Activated CD8-positive, alpha-beta memory T cell treated with anti-CD3 and anti-CD28 coated beads, Interleukin-2, amount 50 U/mL, for 1 hour (primary cell): ENCODE results near the gene PNN.
"Not testable (repeated sequence)": the region's sequence is repeated elsewhere in the genome, so short reads cannot be mapped to it uniquely, and the experiment has no call there.

Experiments used
- DNase-seq: peaks from one replicate; pipeline ENCODE4 v3.0.0-alpha.2; 2020; ENCODE audit errors: extremely low read depth

The PNN gene

GRCh38 chr14:39229601-39230110, 54.6 kb downstream of the PNN start:
- no peak for DNase-seq

- DNase-seq = no peak
Observed at GRCh38 chr14:39230416-39231035, 55.5 kb downstream of the PNN start.

- DNase-seq = not testable (repeated sequence)
Observed at GRCh38 chr14:39231751-39232553, 56.9 kb downstream of the PNN start.
